Stimulated activated CD8-positive, alpha-beta memory T cell treated with anti-CD3 and anti-CD28 coated beads, Interleukin-2, amount 100 ng/mL, for 48 hours (primary cell): Measurements from ENCODE around the gene SNX5.
"Not testable (repeated sequence)": the region's sequence is repeated elsewhere in the genome, so short reads cannot be mapped to it uniquely, and the experiment has no call there.

Source experiments
- DNase-seq, 2 donors: peaks; one replicate each; pipeline ENCODE4 v3.0.0-alpha.2; 2020; ENCODE audit warnings: low read depth in 2 of 2

SNX5 gene

GRCh38 chr20:17960400-17960885, 8.2 kb downstream of the SNX5 start:
- DNase-seq: not testable (repeated sequence)

- no peak for DNase-seq
Measured at GRCh38 chr20:17959257-17959627, 9.4 kb downstream of the SNX5 start.

GRCh38 chr20:17958373-17959256, 10.0 kb downstream of the SNX5 start:
- no peak for DNase-seq

- no peak for DNase-seq
Measured at GRCh38 chr20:17957505-17958363, 10.9 kb downstream of the SNX5 start.

DNA sequence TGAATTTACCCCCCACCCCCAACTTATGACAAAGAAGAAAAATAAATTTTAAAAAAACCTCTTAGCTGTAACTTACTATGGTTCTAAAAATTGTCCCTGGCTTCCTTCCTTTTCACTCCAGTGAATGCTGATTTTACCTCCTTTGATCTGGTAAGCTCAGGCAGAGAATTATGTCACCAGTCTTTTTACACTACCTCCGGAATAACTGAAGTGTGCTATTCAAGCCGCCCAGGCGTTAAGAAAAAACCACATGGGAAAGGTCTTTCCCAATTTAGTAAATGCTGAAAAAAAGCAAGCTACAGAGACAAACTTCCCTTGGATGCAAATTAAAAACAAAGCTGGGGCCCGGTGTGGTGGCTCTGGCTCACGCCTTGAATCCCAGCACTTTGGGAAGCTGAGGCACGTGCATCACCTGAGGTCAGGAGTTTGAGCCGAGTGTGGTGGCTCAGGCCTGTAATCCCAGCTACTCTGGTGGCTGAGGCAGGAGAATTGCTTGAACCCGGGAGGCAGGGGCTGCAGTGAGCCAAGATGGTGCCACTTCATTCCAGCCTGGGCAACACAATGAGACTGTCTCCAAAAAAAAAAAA, 12.4 kb downstream of the SNX5 start:
- no peak for DNase-seq

GRCh38 chr20:17955302-17955701, 13.3 kb downstream of the SNX5 start:
- DNase-seq: no peak

DNA sequence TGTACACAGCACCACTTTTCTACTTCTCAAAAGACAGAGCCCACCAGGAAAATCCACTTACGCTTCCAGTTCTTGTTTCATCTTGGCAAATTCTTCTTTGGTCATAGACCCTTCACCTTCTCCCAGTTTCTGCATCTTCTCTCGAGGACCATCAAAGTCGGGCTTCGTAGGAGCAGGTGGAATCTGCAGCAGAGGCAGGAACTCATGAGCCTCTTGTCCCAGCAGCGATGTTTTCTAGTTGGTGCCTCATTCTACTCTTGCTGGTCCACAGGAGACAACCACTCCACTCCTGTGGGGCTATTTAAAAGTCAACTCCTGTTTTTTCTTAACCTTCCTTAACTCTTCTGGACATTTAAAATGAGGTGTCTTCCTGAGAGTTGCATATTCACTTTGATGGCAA, 14.7 kb downstream of the SNX5 start:
- no peak for DNase-seq

DNA sequence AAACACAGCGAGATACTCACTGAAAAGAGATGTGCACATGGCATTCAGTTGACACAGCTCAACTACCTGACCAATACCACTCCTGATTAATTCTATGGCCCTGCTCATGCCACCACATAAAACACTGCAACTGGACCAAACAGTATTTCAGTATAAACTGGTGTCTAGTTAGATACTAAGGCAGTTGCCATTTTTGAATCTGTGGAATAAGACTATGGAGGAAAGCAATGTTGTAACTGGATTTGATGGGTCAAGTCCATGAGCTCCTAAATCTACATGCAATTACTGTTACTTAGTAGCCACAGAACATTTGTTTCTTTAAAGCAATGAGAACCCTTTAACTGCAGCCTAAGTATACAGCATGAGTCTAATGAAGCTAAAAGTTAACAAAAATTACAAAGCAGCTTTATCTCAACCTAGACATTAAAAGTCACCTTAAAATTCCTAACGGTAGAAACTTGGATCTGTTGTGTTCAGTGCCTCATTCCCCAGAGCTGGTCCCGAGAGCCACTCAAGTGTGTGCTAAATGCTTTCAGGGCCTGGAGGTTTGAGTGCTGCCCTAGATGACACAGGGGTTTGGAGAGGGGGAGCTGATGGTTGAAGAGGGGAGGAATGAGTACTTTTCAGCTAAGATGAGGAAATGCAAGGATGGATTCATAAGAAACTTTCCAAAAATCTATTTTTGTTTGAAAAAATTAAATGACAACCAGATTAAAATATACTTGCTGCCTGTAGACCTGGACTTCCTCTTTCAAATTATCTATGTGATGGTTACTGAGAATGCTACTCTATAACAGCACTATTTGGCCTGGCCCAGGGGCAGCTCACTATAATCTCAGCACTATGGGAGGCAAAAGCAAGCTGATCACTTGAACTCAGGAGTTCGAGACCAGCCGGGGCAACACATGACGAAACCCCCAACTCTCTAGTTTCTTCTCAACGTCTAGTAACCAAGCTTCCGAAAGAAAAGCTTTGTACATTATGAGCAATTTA, 15.6 kb downstream of the SNX5 start:
- no peak for DNase-seq

- no peak for DNase-seq
Measured at GRCh38 chr20:17951323-17951722, 17.3 kb downstream of the SNX5 start.

DNA sequence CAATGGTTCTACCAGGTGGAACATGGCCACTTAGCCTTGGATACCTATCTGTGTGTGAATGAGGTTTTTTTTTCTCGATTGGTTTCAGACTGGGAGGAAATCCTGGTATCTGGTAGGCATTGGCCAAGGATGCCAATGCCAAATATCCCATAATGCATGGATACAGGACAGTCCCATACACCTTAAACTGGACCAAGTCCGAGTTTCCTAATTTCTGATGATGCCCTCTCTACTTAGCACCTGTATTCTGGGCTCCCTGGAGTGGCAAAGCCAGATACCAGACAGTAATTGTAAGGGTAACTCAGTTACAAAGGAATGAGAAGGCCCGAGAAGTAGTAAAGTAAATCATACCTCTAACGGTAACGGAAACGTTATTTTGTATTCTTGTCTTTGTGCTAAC, 17.9 kb downstream of the SNX5 start:
- no peak for DNase-seq

DNA sequence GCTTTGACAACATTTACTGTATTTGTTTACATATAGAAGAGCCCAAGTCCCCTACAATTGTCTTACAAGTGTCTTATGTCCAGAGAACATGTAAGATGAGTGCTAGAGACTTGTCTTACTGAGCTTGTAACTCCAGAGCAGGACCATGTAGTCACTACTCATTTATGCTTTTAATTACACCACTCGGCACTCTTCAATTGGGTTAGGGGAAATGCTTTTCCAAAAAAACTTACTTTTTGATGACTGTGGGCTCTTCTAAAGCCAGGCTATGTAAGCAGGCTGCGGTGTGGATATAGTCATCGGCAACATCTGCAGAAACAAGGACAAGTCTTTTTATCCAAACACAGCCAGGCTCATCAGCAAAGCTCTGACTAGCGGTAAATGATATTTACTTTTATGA, 18.7 kb downstream of the SNX5 start:
- DNase-seq: no peak

GRCh38 chr20:17948442-17948841, 20.2 kb downstream of the SNX5 start:
- DNase-seq: no peak

- DNase-seq: no peak
Measured at GRCh38 chr20:17947474-17947815, 21.1 kb downstream of the SNX5 start.

DNA sequence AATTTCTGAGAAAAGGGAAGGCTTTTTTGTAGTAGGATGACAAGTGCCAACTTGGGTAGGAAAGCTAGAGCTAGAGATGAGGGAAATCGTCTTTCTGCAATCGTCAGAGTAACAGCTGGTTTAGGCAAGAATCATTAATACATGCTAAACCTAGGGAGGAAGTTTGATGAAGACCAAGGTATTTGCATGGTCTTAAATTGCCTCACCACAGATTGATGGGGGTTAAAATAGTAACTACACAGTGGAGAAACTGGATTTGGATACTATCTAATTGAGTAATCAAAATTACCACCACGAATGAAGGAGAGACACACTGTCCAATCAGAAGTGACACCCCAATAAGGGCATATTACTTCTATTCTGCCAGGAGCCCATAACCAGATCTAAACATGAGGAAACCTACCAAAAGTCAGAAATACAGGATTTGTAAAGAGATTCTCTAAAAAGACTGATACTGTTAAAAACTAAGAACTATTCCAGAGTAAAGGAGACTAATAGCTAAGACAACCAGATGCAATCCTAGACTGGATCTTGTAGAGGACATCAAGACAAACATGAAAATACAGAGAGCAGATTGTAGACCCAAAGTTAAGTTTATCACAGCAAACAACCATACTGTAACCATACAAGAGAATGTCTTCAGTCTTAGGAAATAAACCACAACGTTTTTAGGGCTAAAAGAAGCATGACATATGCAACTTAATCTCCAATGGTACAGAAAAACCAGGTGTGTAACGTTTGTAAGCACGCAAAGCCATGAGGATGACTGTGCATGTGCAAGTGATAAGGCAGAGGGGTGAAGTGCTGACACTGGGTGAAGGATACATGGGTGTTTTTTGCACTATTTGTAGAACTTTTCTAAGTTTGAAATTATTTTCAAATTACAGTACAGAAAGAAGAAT, 21.8 kb downstream of the SNX5 start:
- DNase-seq: no peak

DNA sequence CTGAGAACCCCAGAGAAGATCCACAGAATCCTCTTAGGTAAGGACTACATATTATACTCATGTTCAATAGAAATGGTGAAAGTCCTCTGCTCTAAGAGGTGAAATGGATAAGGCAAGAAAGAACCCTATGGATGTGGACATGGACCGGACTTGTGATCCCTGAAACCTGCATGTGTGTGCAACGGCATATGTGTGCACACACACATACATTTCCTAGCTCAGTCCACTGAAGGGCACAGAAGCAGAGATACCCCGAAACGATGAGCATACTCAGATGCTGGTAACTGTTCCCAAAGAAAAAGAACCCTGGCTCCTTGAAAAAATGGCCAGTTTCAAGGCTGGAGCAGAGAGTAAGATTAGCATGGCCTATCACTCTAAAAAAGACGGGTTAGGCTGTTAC, 22.6 kb downstream of the SNX5 start:
- no peak for DNase-seq

GRCh38 chr20:17944854-17945474, 23.6 kb downstream of the SNX5 start:
- no peak for DNase-seq

DNA sequence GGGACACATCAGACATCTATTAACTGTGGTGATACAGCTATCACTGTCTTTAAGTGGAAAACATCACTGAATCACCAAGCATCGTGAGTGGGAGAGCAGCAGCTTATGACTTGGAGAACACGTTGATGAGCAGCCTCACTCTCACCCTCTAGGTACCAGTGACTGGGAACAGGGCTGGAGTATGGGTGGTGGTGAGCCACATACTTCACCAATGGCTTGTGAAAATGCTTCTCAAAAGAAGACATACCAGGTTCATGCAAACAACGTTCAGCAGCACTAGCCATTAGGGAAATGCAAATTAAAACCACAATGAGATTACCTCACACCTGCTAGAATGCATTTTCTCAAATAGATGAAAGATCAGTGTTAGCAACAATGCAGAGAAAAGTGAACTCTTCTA, 25.3 kb downstream of the SNX5 start:
- DNase-seq: no peak

- no peak for DNase-seq
Measured at GRCh38 chr20:17941826-17942196, 26.8 kb downstream of the SNX5 start.

- no peak for DNase-seq
Measured at GRCh38 chr20:17941087-17941825, 27.3 kb downstream of the SNX5 start.
